GM12878 (cell line): ENCODE results near the gene FFAR2. TPM values are rescaled to one million over a fixed set of nuclear protein-coding genes. Genes with fewer than 3 reads are reported as not detected.

Experiments
- BCL11A ChIP-seq: IDR thresholded peaks from 2 replicates; pipeline ENCODE4 v1.6.1; 2011; ENCODE audit warnings: low read depth, low read length
- BCL3 ChIP-seq: IDR thresholded peaks from 2 replicates; pipeline ENCODE4 v1.6.1; 2011; ENCODE audit warnings: borderline replicate concordance, low read depth, mild to moderate bottlenecking, moderate library complexity, low read length; ENCODE audit not compliant: insufficient read depth, poor library complexity, severe bottlenecking
- CBFB ChIP-seq: IDR thresholded peaks from 2 replicates; pipeline ENCODE4 v1.6.1; 2016; ENCODE audit warnings: antibody characterized with exemption, low read depth
- E2F8 ChIP-seq: fragments of 450-650 bp; IDR thresholded peaks from 2 replicates; pipeline ENCODE4 v1.6.1; 2018; ENCODE audit warnings: mild to moderate bottlenecking, low read depth, moderate library complexity; ENCODE audit not compliant: partially characterized antibody
- FOXK2 ChIP-seq: fragments of 450-650 bp; IDR thresholded peaks from 2 replicates; pipeline ENCODE4 v1.6.1; 2017; ENCODE audit warnings: mild to moderate bottlenecking, moderate library complexity
- HDAC2 ChIP-seq: fragments of 200-600 bp; sonication (generic); IDR thresholded peaks from 2 replicates; pipeline ENCODE4 v1.6.1; 2017
- IRF5 ChIP-seq: fragments of 450-650 bp; IDR thresholded peaks from 2 replicates; pipeline ENCODE4 v1.6.1; 2017; ENCODE audit warnings: borderline replicate concordance
- MEF2B ChIP-seq: fragments of 450-650 bp; IDR thresholded peaks from 2 replicates; pipeline ENCODE4 v1.6.1; 2018; ENCODE audit warnings: mild to moderate bottlenecking, moderate library complexity; ENCODE audit not compliant: partially characterized antibody, poor library complexity, severe bottlenecking
- MTA3 ChIP-seq: IDR thresholded peaks from 2 replicates; pipeline ENCODE4 v1.6.1; 2012; ENCODE audit warnings: low read length, inconsistent platforms, borderline replicate concordance
- POLR2A ChIP-seq: IDR thresholded peaks from 2 replicates; pipeline ENCODE4 v1.6.1; 2011; ENCODE audit warnings: low read depth, mild to moderate bottlenecking, low read length
- PRDM15 ChIP-seq: fragments of 450-650 bp; formaldehyde crosslinking; IDR thresholded peaks from 2 replicates; pipeline ENCODE4 v1.4.0; 2020; ENCODE audit warnings: mild to moderate bottlenecking, moderate library complexity
- RB1 ChIP-seq: fragments of 450-650 bp; formaldehyde crosslinking; IDR thresholded peaks from 2 replicates; pipeline ENCODE4 v1.6.1; 2017; ENCODE audit warnings: mild to moderate bottlenecking, borderline replicate concordance
- RUNX3 ChIP-seq: IDR thresholded peaks from 2 replicates; pipeline ENCODE4 v1.6.1; 2012; ENCODE audit warnings: low read length, inconsistent platforms
- SP1 ChIP-seq: IDR thresholded peaks from one replicate; pipeline ENCODE4 v1.6.1; 2011; ENCODE audit warnings: low read depth, low read length
- STAT1 ChIP-seq: fragments of 450-650 bp; conservative IDR thresholded peaks from 2 replicates; pipeline ENCODE4 v1.6.1; 2014; ENCODE audit warnings: antibody characterized with exemption, mild to moderate bottlenecking
- TAF1 ChIP-seq: IDR thresholded peaks from 2 replicates; pipeline ENCODE4 v1.6.1; 2011; ENCODE audit warnings: mild to moderate bottlenecking, low read depth, low read length, borderline replicate concordance
- ZBTB33 ChIP-seq: fragments of 450-650 bp; IDR thresholded peaks from 2 replicates; pipeline ENCODE4 v1.6.1; 2017; ENCODE audit warnings: mild to moderate bottlenecking
- ZNF207 ChIP-seq: fragments of 450-650 bp; IDR thresholded peaks from 2 replicates; pipeline ENCODE4 v1.6.1; 2014; ENCODE audit warnings: antibody characterized with exemption, mild to moderate bottlenecking, borderline replicate concordance
- ZNF217 ChIP-seq: fragments of 450-650 bp; IDR thresholded peaks from 2 replicates; pipeline ENCODE4 v1.6.1; 2017; ENCODE audit warnings: antibody characterized with exemption, mild to moderate bottlenecking
- ZSCAN29 ChIP-seq: fragments of 450-650 bp; IDR thresholded peaks from 2 replicates; pipeline ENCODE4 v1.6.1; 2017; ENCODE audit warnings: mild to moderate bottlenecking, moderate library complexity
- polyA plus RNA-seq, 11 experiments: library from polyadenylated mRNA; depleted of rRNA in 4 of 11; unstranded in 6 of 11; stranded (reverse) in 5 of 11; fragments of >200 nt; fragmentation: Nextera tagmentation in 4 of 11; fragmentation: Illumina TruSeq in 1 of 11; extraction: Ambion mirVana in 4 of 11; extraction: Trizol in 1 of 11; gene quantifications; 1 replicate in 1 of 11; 2 replicates in 10 of 11; pipeline versions ENCODE4 v1.2.1 to v1.2.3, GENCODE V29; 2011 to 2016; ENCODE audit warnings: inconsistent platforms in 2 of 11, missing spikeins in 2 of 11, low read depth in 1 of 11
- total RNA-seq, 4 experiments: library from RNA; depleted of rRNA in 3 of 4; stranded (reverse); fragments of >200 nt in 3 of 4; fragmentation: Illumina TruSeq in 1 of 4; extraction: Trizol in 1 of 4; gene quantifications; 2 replicates each; pipeline versions ENCODE4 v1.2.1 to v1.2.3, GENCODE V29; 2013 to 2021

FFAR2 gene
- total and polyA plus RNA-seq, 10 of the 15 experiments (the other 5 are each of a cell fraction or from before 2014, with no cell fraction given) = 0.05 to 4.0 (median 2.1) TPM

- no peak for TF ChIP-seq PRDM15 (CRISPR knock-in tag)
- TF ChIP-seq MEF2B = peak; percentile 57
- TF ChIP-seq ZNF217 = no peak
- TF ChIP-seq STAT1 = no peak
- TF ChIP-seq HDAC2 = no peak
- TF ChIP-seq CBFB = peak; percentile 85
- no peak; the same call in 1 of the 2 replicates for TF ChIP-seq MTA3
- no peak for TF ChIP-seq TAF1
- TF ChIP-seq RB1 = no peak
- TF ChIP-seq ZBTB33 = no peak
- TF ChIP-seq IRF5 = no peak
- TF ChIP-seq RUNX3 = peak; percentile 97
- TF ChIP-seq ZSCAN29 = no peak
- TF ChIP-seq BCL3 = peak; percentile 62
- TF ChIP-seq BCL11A = peak; percentile 57
- no peak for TF ChIP-seq E2F8
- no peak for TF ChIP-seq FOXK2
- TF ChIP-seq ZNF207 = no peak
- TF ChIP-seq POLR2A = no peak
- no peak for TF ChIP-seq SP1
Observed at GRCh38 chr19:35451338-35452096, 3.5 kb downstream of the FFAR2 start (continued).
